Neural cell (in vitro differentiated cells): ENCODE measurements around the gene IKZF1.

Source experiments
- CTCF ChIP-seq: fragments of 450-650 bp; IDR thresholded peaks from 2 replicates; pipeline ENCODE4 v1.5.1; 2014; ENCODE audit warnings: antibody characterized with exemption, mild to moderate bottlenecking, moderate library complexity; ENCODE audit not compliant: poor library complexity, severe bottlenecking
- EP300 ChIP-seq: fragments of 450-650 bp; conservative IDR thresholded peaks from 2 replicates; pipeline ENCODE4 v1.6.1; 2014; ENCODE audit warnings: antibody characterized with exemption, mild to moderate bottlenecking, moderate library complexity; ENCODE audit not compliant: poor library complexity, severe bottlenecking
- EZH2 ChIP-seq: fragments of 200-600, 300-800 bp; shearing (Covaris generic), sonication (generic); IDR thresholded peaks from 2 replicates; pipeline ENCODE4 v1.6.1; 2014; ENCODE audit warnings: antibody characterized with exemption, low read length, borderline replicate concordance, mild to moderate bottlenecking; ENCODE audit not compliant: insufficient read depth, poor library complexity, severe bottlenecking
- POLR2AphosphoS5 ChIP-seq: IDR thresholded peaks from 2 replicates; pipeline ENCODE4 v1.6.1; 2012
- RAD21 ChIP-seq: fragments of 450-650 bp; conservative IDR thresholded peaks from 2 replicates; pipeline ENCODE4 v1.6.1; 2014; ENCODE audit warnings: antibody characterized with exemption, mild to moderate bottlenecking, moderate library complexity
- REST ChIP-seq: IDR thresholded peaks from 2 replicates; pipeline ENCODE4 v1.6.1; 2012; ENCODE audit warnings: borderline replicate concordance

GRCh38 chr7:50351267-50351666 is 46.8 kb downstream of the IKZF1 start:
- TF ChIP-seq CTCF (no peak), EZH2 (no peak), REST (no peak), RAD21 (no peak), EP300 (no peak), POLR2AphosphoS5 (no peak)
